HG03108 (cell line): ENCODE data around the gene TCF23.

ENCODE experiments used
- ATAC-seq: cut with Tn5 transposase; IDR thresholded peaks from one replicate; pipeline ENCODE4 v1.9.1; 2021; ENCODE audit warnings: moderate library complexity; ENCODE audit not compliant: unreplicated experiment

Gene TCF23

GRCh38 chr2:27127883-27128667, 20.7 kb upstream of the TCF23 start:
- ATAC-seq: no peak

GRCh38 chr2:27128668-27129571, 19.9 kb upstream of the TCF23 start:
- ATAC-seq: no peak

- no peak for ATAC-seq
Measured at GRCh38 chr2:27130396-27130795, 18.4 kb upstream of the TCF23 start.

- no peak for ATAC-seq
Measured at GRCh38 chr2:27131429-27131828, 17.4 kb upstream of the TCF23 start.

- ATAC-seq: no peak
Measured at GRCh38 chr2:27133195-27133875, 15.5 kb upstream of the TCF23 start.

- peak; percentile 78 for ATAC-seq
Measured at GRCh38 chr2:27133905-27134780, 14.7 kb upstream of the TCF23 start, which contains the start of gene PREB. TSS of gene PREB (minus strand) at chr2:27134636. CDS start at chr2:27134421, 215 bp downstream.

GRCh38 chr2:27134781-27135477, 13.9 kb upstream of the TCF23 start:
- ATAC-seq: no peak

- ATAC-seq: no peak
Measured at GRCh38 chr2:27135478-27135955, 13.3 kb upstream of the TCF23 start.

GRCh38 chr2:27136751-27137150, 12.1 kb upstream of the TCF23 start:
- no peak for ATAC-seq

GRCh38 chr2:27137322-27137935, 11.4 kb upstream of the TCF23 start:
- ATAC-seq: no peak

GRCh38 chr2:27138111-27138510, 10.7 kb upstream of the TCF23 start:
- no peak for ATAC-seq

- no peak for ATAC-seq
Measured at GRCh38 chr2:27139310-27139709, 9.5 kb upstream of the TCF23 start, which contains the start of gene PRR30. TSS of gene PRR30 (minus strand) at chr2:27139410. CDS start at chr2:27138329, 1,081 bp downstream.

GRCh38 chr2:27143285-27143684, 5.5 kb upstream of the TCF23 start:
- no peak for ATAC-seq

GRCh38 chr2:27145682-27146081, 3.1 kb upstream of the TCF23 start:
- ATAC-seq: no peak

- ATAC-seq: no peak
Measured at GRCh38 chr2:27147935-27148334, 869 bp upstream of the TCF23 start.

GRCh38 chr2:27149570-27150405, 984 bp downstream of the TCF23 start:
- no peak for ATAC-seq

GRCh38 chr2:27150639-27151230, 1.9 kb downstream of the TCF23 start:
- ATAC-seq: no peak
